ENCODE results near the gene VPS13D. TPM values are rescaled to one million over a fixed set of nuclear protein-coding genes. Genes with fewer than 3 reads are reported as not detected.
A peak's percentile ranks its signal among the peaks of the same experiment; 100 is the strongest.

Gene VPS13D
- total RNA-seq, 6 experiments from 2014 or later: 25.9 to 36.9 (median 30.8) TPM

DNA sequence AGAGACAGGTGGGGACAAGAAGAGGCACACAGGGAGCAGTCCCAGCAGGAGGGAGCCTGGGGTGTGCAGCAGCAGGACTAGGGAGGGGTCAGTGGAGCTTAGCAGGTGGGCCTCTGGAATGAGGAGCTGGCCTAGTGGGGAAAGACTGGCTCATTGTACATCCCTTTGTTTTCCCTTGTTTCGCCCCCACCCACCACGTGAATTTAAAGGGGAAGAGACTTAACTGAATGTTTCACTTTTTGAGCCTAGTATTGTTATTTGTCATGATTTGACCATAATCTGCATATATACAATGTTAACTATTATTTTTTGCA is 206.5 kb downstream of the VPS13D start:
- WGBS (ENCODE audit: insufficient coverage, low coverage, low lambda C conversion rate, missing lambda C conversion rate): 57% methylated on average over 1 of the region's 2 CpGs
- DNase-seq: no peak
- peaks cover 0 to 39% (median 15%) of the 10 kb centered on the region in 4 donors for H3K4me1 ChIP-seq
- H3K27ac ChIP-seq: peak overlapping the region in 1 of 3 donors; percentile 10
- intact Hi-C loops (cut with DNase I): no loop called here
- ATAC-seq: no peak
- H3K36me3 ChIP-seq: no peaks in the 10 kb centered on the region
- no peaks in the 10 kb centered on the region for H3K27me3 ChIP-seq
- no peak overlapping the region for H3K4me3 ChIP-seq
- H3K9me3 ChIP-seq: no peaks in the 10 kb centered on the region
- no peak for TF ChIP-seq POLR2A (IDR thresholded peaks at IDR 0.05)
- TF ChIP-seq, protein P1, sequence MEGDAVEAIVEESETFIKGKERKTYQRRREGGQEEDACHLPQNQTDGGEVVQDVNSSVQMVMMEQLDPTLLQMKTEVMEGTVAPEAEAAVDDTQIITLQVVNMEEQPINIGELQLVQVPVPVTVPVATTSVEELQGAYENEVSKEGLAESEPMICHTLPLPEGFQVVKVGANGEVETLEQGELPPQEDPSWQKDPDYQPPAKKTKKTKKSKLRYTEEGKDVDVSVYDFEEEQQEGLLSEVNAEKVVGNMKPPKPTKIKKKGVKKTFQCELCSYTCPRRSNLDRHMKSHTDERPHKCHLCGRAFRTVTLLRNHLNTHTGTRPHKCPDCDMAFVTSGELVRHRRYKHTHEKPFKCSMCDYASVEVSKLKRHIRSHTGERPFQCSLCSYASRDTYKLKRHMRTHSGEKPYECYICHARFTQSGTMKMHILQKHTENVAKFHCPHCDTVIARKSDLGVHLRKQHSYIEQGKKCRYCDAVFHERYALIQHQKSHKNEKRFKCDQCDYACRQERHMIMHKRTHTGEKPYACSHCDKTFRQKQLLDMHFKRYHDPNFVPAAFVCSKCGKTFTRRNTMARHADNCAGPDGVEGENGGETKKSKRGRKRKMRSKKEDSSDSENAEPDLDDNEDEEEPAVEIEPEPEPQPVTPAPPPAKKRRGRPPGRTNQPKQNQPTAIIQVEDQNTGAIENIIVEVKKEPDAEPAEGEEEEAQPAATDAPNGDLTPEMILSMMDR (IDR thresholded peaks at IDR 0.05): no peak

DNA sequence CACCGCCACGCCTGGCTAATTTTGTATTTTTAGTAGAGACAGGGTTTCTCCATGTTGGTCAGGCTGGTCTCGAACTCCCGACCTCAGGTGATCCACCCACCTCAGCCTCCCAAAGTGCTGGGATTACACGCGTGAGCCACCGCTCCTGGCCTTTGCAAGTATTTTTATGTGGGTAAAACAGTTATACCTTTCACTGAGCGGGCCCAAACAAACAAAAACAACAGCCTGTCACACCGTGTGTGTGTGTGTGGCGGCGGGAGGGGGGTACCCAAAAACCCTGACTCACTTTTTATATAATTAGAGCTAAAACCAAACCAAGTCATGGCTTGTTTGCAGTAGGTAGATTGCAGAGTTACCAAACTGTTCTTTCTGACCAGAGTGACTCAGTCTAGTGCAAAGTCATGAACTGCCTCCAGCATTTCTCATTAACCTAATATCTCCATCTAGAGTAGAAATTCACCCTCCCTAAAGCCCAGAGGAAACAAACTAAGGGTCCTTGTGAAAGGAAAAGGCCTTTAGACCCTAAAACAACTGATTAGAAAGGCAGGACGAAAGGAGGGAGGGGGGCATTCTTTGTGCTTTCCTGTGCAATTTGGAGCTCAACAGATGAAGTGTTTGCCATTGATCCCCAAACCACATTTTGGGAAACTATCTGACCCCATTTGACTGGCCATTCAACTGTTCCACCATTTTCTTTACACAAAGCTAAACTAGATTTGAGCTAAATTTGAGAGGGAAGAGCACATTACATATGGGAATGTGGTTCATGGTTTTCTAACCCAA is 207.2 kb downstream of the VPS13D start:
- H3K27me3 ChIP-seq: no peaks in the 10 kb centered on the region
- no peaks in the 10 kb centered on the region for H3K36me3 ChIP-seq
- ATAC-seq (peak in 1 of 4 donors; percentile 35), DNase-seq (no peak)
- no peaks in the 10 kb centered on the region for H3K9me3 ChIP-seq
- intact Hi-C loops (cut with DNase I): no loop called here
- no peak overlapping the region for H3K4me3 ChIP-seq
- H3K27ac ChIP-seq: peak overlapping the region in 1 of 3 donors; percentile 10
- H3K4me1 ChIP-seq: peaks cover 0 to 39% (median 15%) of the 10 kb centered on the region in 4 donors
- 89% methylated on average over 6 of the region's 12 CpGs for WGBS (ENCODE audit: insufficient coverage, low coverage, low lambda C conversion rate, missing lambda C conversion rate)
- TF ChIP-seq, protein P1 (IDR thresholded peaks at IDR 0.05): no peak
- TF ChIP-seq POLR2A (IDR thresholded peaks at IDR 0.05): no peak

DNA sequence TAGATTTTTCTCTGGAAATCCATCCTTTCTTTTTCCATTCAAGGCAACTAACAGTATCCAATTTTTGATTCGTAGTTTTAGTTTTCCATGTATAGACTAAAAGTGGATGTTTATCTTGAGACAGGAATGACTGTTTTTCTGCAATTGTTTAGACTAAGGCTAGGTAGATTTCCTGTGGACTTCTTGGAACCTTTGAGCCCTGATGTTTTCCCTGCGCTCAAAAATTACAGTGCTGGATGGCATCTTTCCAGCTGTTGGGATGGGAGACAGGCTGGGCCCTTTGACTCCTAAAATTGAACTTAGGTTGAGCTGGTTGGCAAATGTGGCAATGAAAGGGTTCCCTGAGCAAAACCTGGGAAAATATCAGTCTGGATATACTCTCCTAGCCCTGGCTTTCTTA is 207.8 kb downstream of the VPS13D start:
- H3K9me3 ChIP-seq: no peaks in the 10 kb centered on the region
- H3K27ac ChIP-seq: no peak overlapping the region
- no peaks in the 10 kb centered on the region for H3K27me3 ChIP-seq
- WGBS (ENCODE audit: insufficient coverage, low coverage, low lambda C conversion rate, missing lambda C conversion rate): 57% methylated on average over 2 of the region's 2 CpGs
- ATAC-seq: no peak
- intact Hi-C loops (cut with DNase I): no loop called here
- no peaks in the 10 kb centered on the region for H3K36me3 ChIP-seq
- H3K4me1 ChIP-seq: peaks cover 0 to 38% (median 15%) of the 10 kb centered on the region in 4 donors
- no peak for TF ChIP-seq POLR2A (IDR thresholded peaks at IDR 0.05)
- TF ChIP-seq, protein P1 (IDR thresholded peaks at IDR 0.05): no peak
- no peak for DNase-seq
- H3K4me3 ChIP-seq: no peak overlapping the region

DNA sequence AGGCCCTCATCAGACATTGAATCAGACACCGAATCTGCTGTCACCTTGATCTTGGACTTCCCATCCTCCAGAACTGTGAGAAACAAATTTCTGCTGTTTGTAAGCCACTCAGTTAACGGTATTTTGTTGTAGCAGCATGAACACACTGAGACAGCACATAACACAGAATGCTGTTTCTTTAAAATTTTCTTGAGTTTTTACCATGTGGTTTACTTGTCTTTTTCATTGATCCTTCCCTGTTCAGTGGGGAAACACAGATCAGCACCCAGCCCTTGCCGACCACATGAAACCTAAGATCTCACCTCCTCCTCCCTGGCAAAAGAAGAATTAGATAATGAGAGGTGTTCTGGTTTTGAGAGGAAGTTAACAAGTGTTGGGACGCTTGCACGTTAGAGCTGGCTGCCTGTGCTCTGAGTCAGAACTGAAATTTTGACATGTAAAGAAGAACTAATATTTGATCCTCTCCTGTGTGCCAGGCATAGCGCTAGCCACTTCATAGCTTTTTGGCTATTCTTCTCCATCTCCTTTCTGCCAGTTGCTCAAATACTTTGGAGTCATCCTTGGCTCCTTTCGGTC is 208.6 kb downstream of the VPS13D start:
- no peak for DNase-seq
- Histone ChIP-seq H3K4me1 (peaks cover 0 to 29% (median 9%) of the 10 kb centered on the region in 4 donors), H3K9me3 (no peaks in the 10 kb centered on the region), H3K4me3 (no peak overlapping the region), H3K36me3 (no peaks in the 10 kb centered on the region), H3K27ac (no peak overlapping the region), H3K27me3 (no peaks in the 10 kb centered on the region)
- TF ChIP-seq POLR2A (IDR thresholded peaks at IDR 0.05): no peak
- TF ChIP-seq, protein P1 (IDR thresholded peaks at IDR 0.05): no peak
- intact Hi-C loops (cut with DNase I): no loop called here
- WGBS (ENCODE audit: insufficient coverage, low coverage, low lambda C conversion rate, missing lambda C conversion rate): 57% methylated on average over 6 of the region's 7 CpGs
- peak in 1 of 4 donors; percentile 38 for ATAC-seq

Measured in right lobe of liver (tissue), 6 donors.